Measurements from ENCODE around the gene FAM162A. TPM values are rescaled to one million over a fixed set of nuclear protein-coding genes. Genes with fewer than 3 reads are reported as not detected.

The FAM162A gene
- total and polyA plus RNA-seq, 8 donors = 32.8 to 74.3 (median 50.9) TPM

DNA sequence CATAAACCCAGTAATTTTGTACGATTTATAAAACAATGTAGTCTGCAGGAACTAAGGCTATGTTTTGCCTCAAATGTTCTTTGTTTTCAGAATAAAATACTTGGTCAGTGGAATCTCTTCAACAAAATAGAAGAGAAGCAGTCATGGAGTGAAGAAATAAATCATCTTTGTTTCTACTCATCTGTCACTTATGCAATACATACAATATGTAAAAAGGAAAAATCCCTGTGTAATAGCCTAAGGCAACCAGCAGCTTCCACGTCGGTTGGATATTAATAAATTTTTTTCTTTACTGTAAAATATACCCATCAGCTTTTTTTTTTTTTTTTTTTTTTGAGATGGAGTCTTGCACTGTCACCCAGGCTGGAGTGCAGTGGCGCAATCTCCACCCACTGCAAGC, 37.1 kb downstream of the FAM162A start:
- FAIRE-seq (no peak), DNase-seq (no peak), ATAC-seq (no peak)
- Histone ChIP-seq H3K4me1 (peaks cover 0 to 6% (median 6%) of the 10 kb centered on the region in 3 donors), H3K9me3 (no peaks in the 10 kb centered on the region), H3K27me3 (no peaks in the 10 kb centered on the region), H3K27ac (no peak overlapping the region), H3K36me3 (peaks cover 3 to 6% (median 4%) of the 10 kb centered on the region in 3 donors), H3K4me3 (no peak overlapping the region)
- TF ChIP-seq, protein P1, sequence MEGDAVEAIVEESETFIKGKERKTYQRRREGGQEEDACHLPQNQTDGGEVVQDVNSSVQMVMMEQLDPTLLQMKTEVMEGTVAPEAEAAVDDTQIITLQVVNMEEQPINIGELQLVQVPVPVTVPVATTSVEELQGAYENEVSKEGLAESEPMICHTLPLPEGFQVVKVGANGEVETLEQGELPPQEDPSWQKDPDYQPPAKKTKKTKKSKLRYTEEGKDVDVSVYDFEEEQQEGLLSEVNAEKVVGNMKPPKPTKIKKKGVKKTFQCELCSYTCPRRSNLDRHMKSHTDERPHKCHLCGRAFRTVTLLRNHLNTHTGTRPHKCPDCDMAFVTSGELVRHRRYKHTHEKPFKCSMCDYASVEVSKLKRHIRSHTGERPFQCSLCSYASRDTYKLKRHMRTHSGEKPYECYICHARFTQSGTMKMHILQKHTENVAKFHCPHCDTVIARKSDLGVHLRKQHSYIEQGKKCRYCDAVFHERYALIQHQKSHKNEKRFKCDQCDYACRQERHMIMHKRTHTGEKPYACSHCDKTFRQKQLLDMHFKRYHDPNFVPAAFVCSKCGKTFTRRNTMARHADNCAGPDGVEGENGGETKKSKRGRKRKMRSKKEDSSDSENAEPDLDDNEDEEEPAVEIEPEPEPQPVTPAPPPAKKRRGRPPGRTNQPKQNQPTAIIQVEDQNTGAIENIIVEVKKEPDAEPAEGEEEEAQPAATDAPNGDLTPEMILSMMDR (IDR thresholded peaks at IDR 0.05) = no peak
- WGBS, 2 donors = 98% methylated on average over 4 of the region's 4 CpGs
- intact Hi-C loops (cut with DNase I) = no loop called here

DNA sequence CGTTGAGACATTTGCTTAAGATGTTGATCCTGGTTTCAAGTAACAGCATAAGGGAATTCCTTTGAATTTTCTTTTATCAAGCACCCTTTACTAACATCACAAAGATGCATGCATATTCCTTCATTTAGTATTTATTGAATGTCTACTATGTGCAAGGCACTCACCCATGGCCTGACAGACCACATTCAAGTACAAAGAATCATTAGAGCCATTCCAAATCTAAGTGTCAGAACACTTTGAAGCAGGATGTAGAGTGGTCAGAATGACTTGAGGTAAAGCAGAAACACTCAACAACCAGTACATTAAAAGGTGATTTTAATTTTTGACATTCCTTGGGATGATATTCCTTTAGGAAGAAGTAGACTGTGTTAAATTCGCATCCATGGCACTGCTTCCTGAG, 37.9 kb downstream of the FAM162A start:
- WGBS, 2 donors = 80 to 86% methylated on average over 2 of the region's 2 CpGs
- Histone ChIP-seq H3K4me3 (no peak overlapping the region), H3K9me3 (no peaks in the 10 kb centered on the region), H3K27ac (no peak overlapping the region), H3K4me1 (peaks cover 0 to 6% (median 6%) of the 10 kb centered on the region in 3 donors), H3K27me3 (no peaks in the 10 kb centered on the region), H3K36me3 (peaks cover 3 to 14% (median 9%) of the 10 kb centered on the region in 3 donors)
- TF ChIP-seq, protein P1 (IDR thresholded peaks at IDR 0.05) = no peak
- DNase-seq (no peak), FAIRE-seq (no peak), ATAC-seq (no peak)
- intact Hi-C loops (cut with DNase I) = no loop called here

DNA sequence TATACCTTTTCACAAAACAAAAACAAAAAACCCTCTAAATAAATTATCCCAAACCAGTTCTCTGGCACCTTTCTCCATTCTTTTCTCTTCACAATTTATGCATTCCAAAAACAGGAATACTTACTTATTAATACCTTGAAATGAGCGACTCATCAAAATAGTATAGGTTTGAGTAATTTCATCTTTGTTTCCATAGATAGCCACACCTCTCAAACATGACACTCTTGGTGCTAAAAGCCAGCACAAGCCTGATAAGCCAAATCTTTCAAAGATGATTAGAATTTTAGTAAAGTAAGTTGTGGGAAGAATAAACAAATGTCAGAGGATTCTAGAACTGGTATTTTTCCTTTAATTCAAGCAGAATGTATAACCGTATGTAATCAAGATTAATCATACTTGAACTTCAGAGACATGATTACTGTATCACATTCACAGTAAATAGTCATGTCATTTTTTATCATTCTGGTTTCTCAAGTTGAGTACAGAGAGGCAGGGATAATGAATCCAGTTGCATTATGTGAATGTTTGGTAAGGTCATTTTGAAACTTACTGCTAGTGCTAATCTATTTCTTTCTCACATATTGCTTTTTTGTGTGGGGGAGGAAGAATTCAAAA, 44.0 kb downstream of the FAM162A start:
- Histone ChIP-seq H3K9me3 (no peaks in the 10 kb centered on the region), H3K27ac (no peak overlapping the region), H3K36me3 (peaks cover 3 to 15% (median 14%) of the 10 kb centered on the region in 3 donors), H3K27me3 (no peaks in the 10 kb centered on the region), H3K4me1 (no peaks in the 10 kb centered on the region), H3K4me3 (no peak overlapping the region)
- intact Hi-C loops (cut with DNase I) = no loop called here
- 37 to 47% methylated on average over 2 of the region's 2 CpGs for WGBS, 2 donors
- DNase-seq = no peak
- FAIRE-seq = no peak
- TF ChIP-seq, protein P1 (IDR thresholded peaks at IDR 0.05) = no peak
- no peak for ATAC-seq

DNA sequence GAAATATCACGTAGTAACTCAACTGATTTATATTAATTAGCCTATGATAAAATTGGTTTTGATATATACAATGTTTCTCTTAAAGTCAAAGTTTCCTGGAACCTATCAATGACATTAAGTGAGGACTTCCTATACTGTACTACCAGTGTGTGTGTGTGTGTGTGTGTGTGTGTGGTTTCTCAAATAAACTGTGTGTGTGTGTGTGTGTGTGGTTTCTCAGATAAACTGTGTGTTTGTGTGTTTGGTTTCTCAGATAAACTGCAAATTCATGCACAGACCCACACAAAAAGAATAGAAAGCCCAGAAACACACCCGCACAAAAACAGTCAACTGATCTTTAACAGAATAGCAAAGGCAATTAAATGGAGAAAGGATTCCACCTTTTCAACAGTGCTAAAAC, 46.4 kb downstream of the FAM162A start:
- TF ChIP-seq, protein P1 (IDR thresholded peaks at IDR 0.05) = no peak
- Histone ChIP-seq H3K9me3 (no peaks in the 10 kb centered on the region), H3K36me3 (peaks cover under 1 to 15% (median 14%) of the 10 kb centered on the region in 3 donors), H3K27ac (no peak overlapping the region), H3K27me3 (no peaks in the 10 kb centered on the region), H3K4me1 (no peaks in the 10 kb centered on the region), H3K4me3 (no peak overlapping the region)
- WGBS, 2 donors = 89 to 94% methylated on average over 2 of the region's 2 CpGs
- no peak for DNase-seq
- intact Hi-C loops (cut with DNase I) = no loop called here
- ATAC-seq = no peak
- no peak for FAIRE-seq

DNA sequence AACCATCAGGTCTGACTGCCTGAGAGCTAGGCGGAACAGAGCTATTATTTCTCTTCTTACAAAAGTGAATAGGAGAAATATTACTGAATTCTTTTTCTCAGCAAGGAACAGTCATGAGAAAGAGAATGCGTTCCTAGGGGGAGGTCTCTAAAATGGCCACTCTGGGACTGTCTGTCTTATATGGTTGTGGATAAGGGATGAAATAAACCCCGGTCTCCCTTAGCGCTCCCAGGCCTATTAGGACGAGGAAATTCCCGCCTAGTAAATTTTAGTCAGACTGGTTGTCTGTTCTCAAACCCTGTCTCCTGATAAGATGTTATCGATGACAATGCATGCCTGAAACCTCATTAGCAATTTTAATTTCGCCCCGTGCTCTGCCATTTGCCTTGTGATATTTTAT, 52.0 kb downstream of the FAM162A start:
- 99 to 100% methylated on average over 9 of the region's 9 CpGs for WGBS, 2 donors
- H3K27ac ChIP-seq = no peak overlapping the region
- H3K4me3 ChIP-seq = no peak overlapping the region
- H3K4me1 ChIP-seq = no peaks in the 10 kb centered on the region
- ATAC-seq (no peak), DNase-seq (no peak), FAIRE-seq (no peak)
- H3K9me3 ChIP-seq = no peaks in the 10 kb centered on the region
- intact Hi-C loops (cut with DNase I) = no loop called here
- TF ChIP-seq, protein P1 (IDR thresholded peaks at IDR 0.05) = no peak
- H3K27me3 ChIP-seq = no peaks in the 10 kb centered on the region
- H3K36me3 ChIP-seq = peaks cover 0 to 38% (median 15%) of the 10 kb centered on the region in 3 donors
